Measurements from ENCODE around the gene PTPRG. TPM values are rescaled to one million over a fixed set of nuclear protein-coding genes. Genes with fewer than 3 reads are reported as not detected.

Gene PTPRG
- total RNA-seq, 1 donor from 2014 or later = 0.22 TPM

DNA sequence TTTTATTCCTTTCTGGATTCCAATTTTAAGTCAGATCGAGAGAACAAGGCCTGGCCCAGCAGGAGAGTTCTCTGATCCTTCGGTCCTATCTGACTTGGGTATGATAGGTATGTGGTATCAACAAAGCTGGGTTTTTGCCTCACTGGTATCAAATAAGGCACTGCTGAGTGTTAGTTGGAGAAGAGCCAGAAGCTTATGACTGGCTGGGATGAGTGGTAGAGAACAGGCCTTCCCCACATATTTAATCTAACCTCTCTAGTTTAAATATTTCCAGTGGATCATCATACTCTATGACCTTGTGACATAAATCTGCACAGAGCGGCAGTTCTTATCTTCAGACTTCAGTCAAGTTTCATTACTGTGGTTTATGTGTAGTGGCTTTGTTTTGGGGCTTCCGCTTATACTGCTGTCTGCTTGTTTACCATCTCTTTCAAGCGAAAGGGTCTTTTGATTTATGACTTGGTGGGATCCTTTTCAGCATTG lies 164.5 kb downstream of the PTPRG start:
- ChIA-PET CTCF (no interaction called here), POLR2A (no interaction called here)
- Mint-ChIP-seq H3K9me3 (no peaks in the 10 kb centered on the region), H3K4me1 (no peaks in the 10 kb centered on the region), H3K27ac (no peak overlapping the region), H3K4me3 (no peak overlapping the region), H3K27me3 (no peaks in the 10 kb centered on the region), H3K36me3 (ENCODE audit: low read depth) (no peaks in the 10 kb centered on the region)
- intact Hi-C loops (cut with micrococcal nuclease) = no loop called here
- no peak for DNase-seq
- TF ChIP-seq, protein P1, sequence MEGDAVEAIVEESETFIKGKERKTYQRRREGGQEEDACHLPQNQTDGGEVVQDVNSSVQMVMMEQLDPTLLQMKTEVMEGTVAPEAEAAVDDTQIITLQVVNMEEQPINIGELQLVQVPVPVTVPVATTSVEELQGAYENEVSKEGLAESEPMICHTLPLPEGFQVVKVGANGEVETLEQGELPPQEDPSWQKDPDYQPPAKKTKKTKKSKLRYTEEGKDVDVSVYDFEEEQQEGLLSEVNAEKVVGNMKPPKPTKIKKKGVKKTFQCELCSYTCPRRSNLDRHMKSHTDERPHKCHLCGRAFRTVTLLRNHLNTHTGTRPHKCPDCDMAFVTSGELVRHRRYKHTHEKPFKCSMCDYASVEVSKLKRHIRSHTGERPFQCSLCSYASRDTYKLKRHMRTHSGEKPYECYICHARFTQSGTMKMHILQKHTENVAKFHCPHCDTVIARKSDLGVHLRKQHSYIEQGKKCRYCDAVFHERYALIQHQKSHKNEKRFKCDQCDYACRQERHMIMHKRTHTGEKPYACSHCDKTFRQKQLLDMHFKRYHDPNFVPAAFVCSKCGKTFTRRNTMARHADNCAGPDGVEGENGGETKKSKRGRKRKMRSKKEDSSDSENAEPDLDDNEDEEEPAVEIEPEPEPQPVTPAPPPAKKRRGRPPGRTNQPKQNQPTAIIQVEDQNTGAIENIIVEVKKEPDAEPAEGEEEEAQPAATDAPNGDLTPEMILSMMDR (IDR thresholded peaks at IDR 0.05) = no peak
- no peak for ATAC-seq (ENCODE audit: low read depth)

DNA sequence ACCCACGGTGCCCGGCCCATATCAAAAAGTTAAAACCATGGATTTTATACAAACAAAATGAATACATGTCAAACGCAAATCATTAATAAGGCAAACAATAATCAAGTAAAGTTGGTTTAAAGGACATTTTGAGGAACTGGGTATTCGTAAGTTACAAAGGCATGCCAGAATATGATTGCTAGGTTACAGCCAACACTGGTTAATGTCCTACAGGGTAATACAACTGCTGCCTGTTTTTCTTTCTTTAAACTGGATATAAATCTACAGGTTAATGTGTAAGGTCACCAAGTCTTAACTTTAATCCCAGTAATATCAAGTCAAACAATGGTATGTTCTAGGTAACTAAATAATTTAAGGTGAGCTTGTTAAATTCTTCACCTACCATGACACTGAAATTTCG lies 166.1 kb downstream of the PTPRG start:
- no peaks in the 10 kb centered on the region for H3K36me3 Mint-ChIP-seq (ENCODE audit: low read depth)
- H3K9me3 Mint-ChIP-seq = no peaks in the 10 kb centered on the region
- ChIA-PET POLR2A (interaction anchor here (0.7 kb wide), 1 partner anchor 11 kb away, joined by 4 read pairs; no protein-coding TSS in a partner anchor), CTCF (no interaction called here)
- H3K4me3 Mint-ChIP-seq = no peak overlapping the region
- DNase-seq (no peak), ATAC-seq (ENCODE audit: low read depth) (no peak)
- H3K27me3 Mint-ChIP-seq = no peaks in the 10 kb centered on the region
- H3K4me1 Mint-ChIP-seq = no peaks in the 10 kb centered on the region
- intact Hi-C loops (cut with micrococcal nuclease) = no loop called here
- no peak overlapping the region for H3K27ac Mint-ChIP-seq
- TF ChIP-seq, protein P1 (IDR thresholded peaks at IDR 0.05) = no peak

GRCh38 chr3:61729038-61729634 lies 167.8 kb downstream of the PTPRG start:
- H3K4me1 Mint-ChIP-seq = no peaks in the 10 kb centered on the region
- no peak for ATAC-seq (ENCODE audit: low read depth)
- CTCF ChIA-PET = no interaction called here
- no peak overlapping the region for H3K27ac Mint-ChIP-seq
- no peak overlapping the region for H3K4me3 Mint-ChIP-seq
- intact Hi-C loops (cut with micrococcal nuclease) = no loop called here
- H3K9me3 Mint-ChIP-seq = no peaks in the 10 kb centered on the region
- POLR2A ChIA-PET = no interaction called here
- no peak for DNase-seq
- TF ChIP-seq, protein P1 (IDR thresholded peaks at IDR 0.05) = no peak
- no peaks in the 10 kb centered on the region for H3K27me3 Mint-ChIP-seq
- H3K36me3 Mint-ChIP-seq (ENCODE audit: low read depth) = no peaks in the 10 kb centered on the region

- H3K36me3 Mint-ChIP-seq (ENCODE audit: low read depth) = no peaks in the 10 kb centered on the region
- no peak overlapping the region for H3K27ac Mint-ChIP-seq
- DNase-seq (no peak), ATAC-seq (ENCODE audit: low read depth) (no peak)
- no peaks in the 10 kb centered on the region for H3K27me3 Mint-ChIP-seq
- intact Hi-C loops (cut with micrococcal nuclease) = no loop called here
- H3K4me3 Mint-ChIP-seq = no peak overlapping the region
- ChIA-PET POLR2A (no interaction called here), CTCF (no interaction called here)
- no peaks in the 10 kb centered on the region for H3K9me3 Mint-ChIP-seq
- TF ChIP-seq, protein P1 (IDR thresholded peaks at IDR 0.05) = no peak
- no peaks in the 10 kb centered on the region for H3K4me1 Mint-ChIP-seq
These were observed 168.7 kb downstream of the PTPRG start for GRCh38 chr3:61730056-61730455.

GRCh38 chr3:61730577-61731231 lies 169.3 kb downstream of the PTPRG start:
- TF ChIP-seq, protein P1 (IDR thresholded peaks at IDR 0.05) = no peak
- DNase-seq = no peak
- Mint-ChIP-seq H3K4me3 (no peak overlapping the region), H3K4me1 (no peaks in the 10 kb centered on the region), H3K27ac (no peak overlapping the region), H3K36me3 (ENCODE audit: low read depth) (no peaks in the 10 kb centered on the region), H3K9me3 (no peaks in the 10 kb centered on the region), H3K27me3 (no peaks in the 10 kb centered on the region)
- CTCF ChIA-PET = no interaction called here
- ATAC-seq (ENCODE audit: low read depth) = no peak
- intact Hi-C loops (cut with micrococcal nuclease) = no loop called here
- POLR2A ChIA-PET = no interaction called here

All from activated B cell treated with CpG ODN at 0.5 μM for 24 hours (primary cell).